GM12873 (cell line): ENCODE results near the gene CUL5.

ENCODE experiments used
- TF ChIP-seq, protein P1 (sequence below): IDR thresholded peaks from 2 replicates; pipeline ENCODE4 v1.5.1; 2012; ENCODE audit warnings: low read depth, mild to moderate bottlenecking, moderate library complexity, low read length, control low read depth; ENCODE audit not compliant: insufficient read depth; ENCODE audit errors: missing control alignments

CUL5 gene

DNA sequence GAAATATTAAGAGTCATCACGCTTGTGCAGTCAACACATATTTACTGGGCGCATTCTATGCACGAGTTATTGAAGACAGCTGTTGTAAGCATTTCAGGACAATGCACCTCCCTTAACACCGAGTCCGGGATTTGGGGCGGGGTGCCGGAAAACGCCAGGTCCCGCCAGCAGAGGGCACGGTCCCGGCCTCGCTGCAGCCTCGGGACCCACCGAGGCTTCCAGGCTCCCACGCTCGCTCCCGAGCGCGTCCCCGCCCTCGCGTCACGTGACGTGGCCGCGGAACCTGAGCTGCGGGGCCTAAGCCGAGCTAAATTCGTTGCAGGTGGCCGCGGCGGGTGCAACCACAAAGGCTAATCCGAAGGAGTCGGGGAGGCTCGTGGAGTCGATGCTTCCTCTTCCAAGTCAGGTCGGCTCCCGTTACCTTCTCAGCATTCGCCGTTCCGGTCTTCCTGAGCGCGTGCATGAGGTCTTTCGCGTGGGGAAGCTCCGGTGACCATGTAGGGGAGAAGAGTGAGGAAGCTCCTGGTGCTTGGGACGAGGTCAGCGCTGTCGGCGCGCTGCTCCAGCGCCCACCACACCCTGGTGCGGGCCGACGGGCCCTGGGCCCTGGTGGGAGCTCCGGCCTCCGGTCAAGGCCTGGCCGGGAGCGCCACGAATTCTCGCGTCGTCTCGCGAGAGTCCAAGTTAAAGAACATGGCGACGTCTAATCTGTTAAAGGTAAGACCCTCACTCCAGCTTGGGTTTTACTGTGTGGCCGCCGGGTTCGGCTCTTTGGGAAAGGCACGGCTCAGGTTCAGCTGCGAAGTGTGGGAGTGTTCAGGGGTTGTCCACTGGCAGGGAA is at the start of gene CUL5:
Gene CUL5 (plus strand): TSS at position 243 of the 841 bp plus-strand sequence. CDS start 451 bp downstream, at position 694.
- TF ChIP-seq, protein P1, sequence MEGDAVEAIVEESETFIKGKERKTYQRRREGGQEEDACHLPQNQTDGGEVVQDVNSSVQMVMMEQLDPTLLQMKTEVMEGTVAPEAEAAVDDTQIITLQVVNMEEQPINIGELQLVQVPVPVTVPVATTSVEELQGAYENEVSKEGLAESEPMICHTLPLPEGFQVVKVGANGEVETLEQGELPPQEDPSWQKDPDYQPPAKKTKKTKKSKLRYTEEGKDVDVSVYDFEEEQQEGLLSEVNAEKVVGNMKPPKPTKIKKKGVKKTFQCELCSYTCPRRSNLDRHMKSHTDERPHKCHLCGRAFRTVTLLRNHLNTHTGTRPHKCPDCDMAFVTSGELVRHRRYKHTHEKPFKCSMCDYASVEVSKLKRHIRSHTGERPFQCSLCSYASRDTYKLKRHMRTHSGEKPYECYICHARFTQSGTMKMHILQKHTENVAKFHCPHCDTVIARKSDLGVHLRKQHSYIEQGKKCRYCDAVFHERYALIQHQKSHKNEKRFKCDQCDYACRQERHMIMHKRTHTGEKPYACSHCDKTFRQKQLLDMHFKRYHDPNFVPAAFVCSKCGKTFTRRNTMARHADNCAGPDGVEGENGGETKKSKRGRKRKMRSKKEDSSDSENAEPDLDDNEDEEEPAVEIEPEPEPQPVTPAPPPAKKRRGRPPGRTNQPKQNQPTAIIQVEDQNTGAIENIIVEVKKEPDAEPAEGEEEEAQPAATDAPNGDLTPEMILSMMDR: peak; percentile 89

DNA sequence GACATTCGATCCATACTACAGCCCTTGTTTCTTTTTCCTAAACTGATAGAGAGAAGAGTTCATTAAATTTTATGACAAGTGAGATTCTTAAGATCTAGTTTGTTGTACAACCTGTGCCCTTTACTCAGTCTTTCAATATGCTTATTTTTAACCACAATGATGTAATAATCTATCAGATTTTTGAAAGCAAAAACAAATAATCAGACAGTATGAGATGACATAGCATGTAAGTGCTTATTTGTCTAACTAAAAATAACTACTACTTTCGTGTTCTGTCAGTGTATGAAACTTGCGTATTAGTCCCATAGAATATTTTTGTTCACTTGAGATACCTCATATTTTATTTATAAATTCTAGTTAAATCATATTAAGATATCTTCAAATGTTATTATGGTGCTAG is 47.2 kb upstream of the CUL5 start:
- TF ChIP-seq, protein P1: no peak

DNA sequence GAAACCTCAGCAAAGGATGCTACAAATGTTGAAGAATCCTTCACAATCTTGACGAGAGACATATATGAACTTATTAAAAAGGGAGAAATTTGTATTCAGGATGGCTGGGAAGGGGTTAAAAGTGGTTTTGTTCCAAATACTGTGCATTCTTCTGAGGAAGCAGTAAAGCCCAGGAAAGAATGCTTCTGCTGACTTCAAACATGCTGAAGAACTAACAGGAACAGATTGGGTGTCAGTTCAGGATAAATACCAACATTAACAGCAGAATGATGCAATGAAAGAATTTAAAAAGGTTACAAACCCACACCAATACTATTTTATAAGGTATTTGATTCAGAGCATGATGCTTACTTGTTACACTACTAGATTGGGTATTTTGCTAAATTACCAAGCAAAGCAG is 46.5 kb upstream of the CUL5 start:
- TF ChIP-seq, protein P1: no peak

DNA sequence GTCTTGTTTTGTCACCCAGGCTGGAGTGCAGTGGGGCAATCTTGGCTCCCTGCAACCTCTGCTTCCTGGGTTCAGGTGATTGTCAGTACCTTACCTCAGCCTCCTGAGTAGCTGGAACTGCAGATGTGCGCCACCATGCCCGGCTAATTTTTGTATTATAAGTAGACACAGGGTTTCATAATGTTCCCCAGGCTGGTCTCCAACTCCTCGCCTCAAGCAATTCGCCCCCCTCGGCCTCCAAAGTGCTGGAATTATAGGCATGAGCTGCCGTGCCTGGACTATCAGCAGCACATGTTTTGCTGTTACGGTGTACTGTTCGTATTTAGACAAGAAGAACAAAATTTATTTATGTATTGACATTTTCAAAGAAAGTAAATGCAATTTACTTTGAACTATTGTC is 45.6 kb upstream of the CUL5 start:
- TF ChIP-seq, protein P1: no peak

DNA sequence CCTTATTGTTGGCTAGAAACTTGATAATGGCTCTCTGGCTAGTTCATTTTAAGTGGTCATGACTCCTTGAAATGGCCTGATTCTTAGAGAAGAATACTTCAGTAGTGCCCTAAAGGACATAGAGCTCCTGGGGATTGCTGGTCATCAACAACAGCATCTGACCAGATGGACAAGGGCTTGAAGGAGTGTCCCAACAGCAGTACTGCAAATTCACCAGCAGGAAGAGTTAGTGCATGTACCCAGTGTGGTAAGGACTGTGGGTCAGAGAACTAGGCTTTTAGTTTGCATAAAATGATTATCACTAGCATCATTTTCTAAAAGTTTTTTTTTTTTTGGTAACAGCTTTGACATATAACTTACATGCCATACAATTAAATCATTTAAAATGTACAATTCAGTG is 39.5 kb upstream of the CUL5 start:
- TF ChIP-seq, protein P1: peak; percentile 20

DNA sequence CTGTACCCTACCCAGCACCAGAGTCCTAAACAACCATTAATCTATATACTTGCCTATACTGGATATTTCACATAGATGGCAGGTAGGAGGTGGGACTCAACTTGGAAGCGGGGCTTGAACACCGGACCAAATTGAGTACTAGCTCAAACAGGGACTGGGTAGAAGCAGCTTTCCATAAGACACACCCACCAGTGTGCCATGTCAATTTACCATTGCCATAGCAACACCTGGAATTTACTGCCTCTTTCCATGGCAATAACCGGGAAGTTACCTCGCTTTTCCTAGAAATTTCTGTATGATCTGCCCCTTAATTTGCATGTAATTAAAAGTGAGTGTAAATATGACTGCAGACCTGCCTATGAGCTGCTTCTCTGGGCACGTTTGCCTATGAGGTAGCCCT is 38.6 kb upstream of the CUL5 start:
- TF ChIP-seq, protein P1: no peak

DNA sequence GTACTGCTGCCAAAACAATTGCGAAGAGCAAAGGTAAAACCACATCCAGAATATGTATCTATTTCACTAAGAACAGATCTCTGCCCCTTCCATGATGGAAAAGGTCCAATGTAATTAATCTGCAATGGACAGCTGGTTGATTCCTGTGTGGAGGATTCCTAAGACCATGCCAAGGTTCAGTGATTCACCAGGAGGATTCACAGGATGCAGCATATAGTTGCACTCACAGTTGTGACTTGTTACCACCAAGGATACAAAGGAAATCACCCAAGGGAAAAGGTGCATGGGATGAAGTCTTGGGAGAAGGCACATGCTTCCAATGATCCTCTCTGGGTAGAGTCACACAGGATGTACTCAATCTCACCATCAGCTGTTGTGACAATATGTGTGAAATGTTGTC is 35.1 kb upstream of the CUL5 start:
- TF ChIP-seq, protein P1: no peak
